CD4-positive, alpha-beta T cell treated with Interleukin-1 beta for 1 hour (primary cell): ENCODE results near the gene RGMA.
A peak's percentile ranks its signal among the peaks of the same experiment; 100 is the strongest.
"Not testable (repeated sequence)": the region's sequence is repeated elsewhere in the genome, so short reads cannot be mapped to it uniquely, and the experiment has no call there.

Experiments used
- DNase-seq, 2 donors: peaks; one replicate each; pipeline ENCODE4 v3.0.0-alpha.2; 2020 to 2022

Gene RGMA

DNA sequence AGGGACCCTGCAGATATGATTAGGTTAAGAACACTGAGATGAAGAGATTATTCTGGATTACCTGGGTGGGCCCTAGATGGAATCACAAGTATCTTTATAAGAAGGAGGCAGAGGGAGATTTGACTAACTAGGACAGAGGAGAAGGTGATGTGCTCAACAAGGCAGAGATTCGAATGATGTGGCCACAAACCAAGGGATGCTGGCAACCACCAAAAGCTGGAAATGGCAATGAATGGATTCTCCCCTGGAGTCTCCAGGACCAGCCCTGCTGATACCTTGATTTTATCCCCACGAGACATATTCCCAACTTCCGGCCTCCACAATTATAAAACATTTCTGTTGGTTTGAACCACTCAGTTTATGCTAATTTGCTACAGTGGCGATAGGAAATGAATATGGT lies 42.9 kb downstream of the RGMA start:
- no peak for DNase-seq

GRCh38 chr15:93045191-93045785 lies 43.7 kb downstream of the RGMA start:
- DNase-seq, result no peak

DNA sequence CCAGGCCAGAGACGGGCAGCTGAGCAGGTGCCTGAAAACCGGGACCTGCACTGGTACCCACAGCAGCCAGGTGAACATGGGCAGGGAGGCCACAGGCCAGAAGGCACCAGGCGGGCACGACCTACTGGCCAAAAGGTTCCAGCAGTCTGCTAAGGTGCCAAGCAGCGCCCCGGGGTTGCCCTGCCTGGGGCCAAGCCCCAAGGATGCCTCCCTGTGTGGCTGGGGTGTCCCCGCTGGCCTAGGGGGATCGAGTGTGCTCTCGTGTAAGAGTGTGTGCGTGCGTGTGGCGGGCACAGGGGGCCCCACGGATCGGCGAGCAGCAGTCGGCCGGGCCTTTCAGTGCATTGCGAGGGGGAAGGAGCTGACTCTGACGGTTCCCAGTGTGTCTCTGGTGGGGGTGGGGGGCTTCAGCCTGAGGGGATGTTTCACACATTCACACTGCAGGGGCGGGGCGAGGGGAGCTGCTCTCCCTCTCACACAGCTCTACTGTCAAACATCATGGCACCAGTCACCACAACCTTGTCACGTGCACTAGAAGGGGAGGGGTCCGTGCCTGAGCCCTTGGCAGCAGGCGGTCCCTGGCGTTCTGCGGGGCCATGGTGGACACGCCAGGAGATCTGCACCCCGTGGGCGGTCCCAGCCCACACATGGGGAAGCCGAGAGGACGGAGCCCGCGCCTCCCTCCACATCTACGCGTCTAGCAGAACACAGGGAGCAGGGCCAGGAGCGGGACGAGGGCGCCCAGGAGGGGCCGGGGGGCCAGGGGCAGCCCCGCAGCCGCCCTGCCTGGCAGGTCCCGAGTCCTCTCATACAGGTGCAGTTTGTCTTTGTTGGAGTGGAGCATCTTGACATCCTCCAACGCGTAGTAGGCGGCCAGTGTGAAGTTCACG lies 44.5 kb downstream of the RGMA start:
- DNase-seq, result no peak

- no peak for DNase-seq
Measured at GRCh38 chr15:93043621-93044300, 45.2 kb downstream of the RGMA start.

GRCh38 chr15:93042691-93043378 lies 46.2 kb downstream of the RGMA start:
- DNase-seq, result no peak

DNA sequence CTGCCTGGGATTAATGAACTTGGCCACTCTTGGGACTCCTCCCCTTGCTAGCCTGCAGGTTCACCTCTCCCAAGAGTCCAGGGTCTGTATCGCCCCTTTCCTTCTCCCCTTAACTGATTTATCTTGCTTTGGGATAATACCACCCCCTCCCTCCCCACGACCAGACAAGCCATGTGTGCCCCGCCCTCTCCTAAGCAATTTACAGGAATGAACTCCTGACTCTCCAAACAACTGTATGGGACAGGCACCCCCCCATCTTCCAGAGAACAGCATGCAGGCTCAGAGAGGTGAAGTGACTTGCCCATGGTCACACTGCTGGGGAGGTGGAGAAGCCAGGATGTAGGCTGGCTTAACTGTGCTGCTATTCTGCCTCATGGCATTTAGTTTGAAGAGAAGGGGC lies 46.8 kb downstream of the RGMA start:
- DNase-seq, result no peak

- DNase-seq, result no peak
Measured at GRCh38 chr15:93041159-93041547, 47.9 kb downstream of the RGMA start.

GRCh38 chr15:93040288-93041158 lies 48.5 kb downstream of the RGMA start:
- DNase-seq, result no peak

- DNase-seq, result not testable (repeated sequence)
Measured at GRCh38 chr15:93039562-93040287, 49.3 kb downstream of the RGMA start.

DNA sequence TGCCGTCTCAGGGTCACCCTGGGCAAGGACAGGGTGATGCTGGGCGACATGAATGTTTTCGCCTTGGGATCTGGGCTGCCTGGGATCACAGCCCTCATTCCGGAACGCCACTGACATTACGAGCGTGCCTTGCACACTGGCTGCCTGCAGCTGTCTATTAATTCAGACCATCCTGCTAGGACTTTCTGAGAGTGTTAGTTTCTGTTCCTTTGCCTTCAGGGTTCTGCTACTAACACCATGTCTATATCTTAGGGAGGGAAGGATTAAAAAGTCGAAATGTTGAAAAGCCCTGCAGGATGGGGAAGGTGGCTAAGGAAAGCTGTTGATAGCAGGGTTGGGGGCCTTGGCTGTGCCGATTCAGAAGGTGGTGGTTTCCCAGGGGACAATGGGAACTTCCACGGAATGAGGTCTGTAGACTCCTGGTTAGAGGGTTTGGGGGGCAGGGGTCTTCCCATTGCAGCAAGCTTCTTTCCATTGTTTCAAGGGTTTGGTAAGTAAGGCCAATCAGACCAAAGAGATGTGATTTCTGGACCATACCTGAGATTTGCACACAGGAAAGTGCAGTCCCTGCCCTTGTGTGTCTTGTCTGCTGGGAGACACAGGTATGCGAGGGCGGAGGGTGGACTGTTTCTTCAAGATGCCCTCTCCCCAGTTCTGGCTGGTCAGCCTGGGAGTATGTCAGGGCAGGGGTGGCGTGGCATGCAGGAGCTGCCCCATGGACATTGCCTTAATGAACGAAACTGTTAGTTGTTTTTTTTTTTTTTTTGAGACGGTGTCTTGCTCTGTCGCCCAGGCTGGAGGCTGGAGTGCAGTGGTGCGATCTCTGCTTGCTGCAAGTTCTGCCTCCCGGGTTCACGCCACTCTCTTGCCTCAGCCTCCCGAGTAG lies 50.9 kb downstream of the RGMA start:
- no peak for DNase-seq

- peak in 1 of 2 donors; percentile 47 for DNase-seq
Measured at GRCh38 chr15:93036951-93037819, 51.8 kb downstream of the RGMA start.

GRCh38 chr15:93035953-93036810 lies 52.8 kb downstream of the RGMA start:
- DNase-seq, result peak; percentile 49 to 55

- no peak for DNase-seq
Measured at GRCh38 chr15:93035092-93035915, 53.7 kb downstream of the RGMA start.

DNA sequence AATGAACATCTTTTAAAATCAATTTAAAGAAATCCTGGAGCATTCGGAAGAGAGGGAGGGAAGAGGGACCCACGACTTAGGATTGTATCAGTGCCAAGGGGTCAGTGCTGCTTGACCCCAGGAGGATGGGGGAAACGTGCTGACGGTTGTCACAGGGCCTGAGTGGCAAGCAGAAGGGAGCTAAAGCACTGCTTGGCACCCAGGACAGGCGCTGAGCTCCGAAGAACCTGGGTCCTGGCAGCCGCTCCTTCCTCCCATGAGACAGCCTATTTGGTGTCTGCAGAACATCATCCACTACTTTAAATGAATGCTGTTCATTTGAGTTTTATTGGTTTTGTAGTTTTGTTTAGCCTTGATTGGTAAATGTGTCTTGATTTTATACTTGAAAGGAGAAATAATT lies 54.5 kb downstream of the RGMA start:
- DNase-seq, result no peak

DNA sequence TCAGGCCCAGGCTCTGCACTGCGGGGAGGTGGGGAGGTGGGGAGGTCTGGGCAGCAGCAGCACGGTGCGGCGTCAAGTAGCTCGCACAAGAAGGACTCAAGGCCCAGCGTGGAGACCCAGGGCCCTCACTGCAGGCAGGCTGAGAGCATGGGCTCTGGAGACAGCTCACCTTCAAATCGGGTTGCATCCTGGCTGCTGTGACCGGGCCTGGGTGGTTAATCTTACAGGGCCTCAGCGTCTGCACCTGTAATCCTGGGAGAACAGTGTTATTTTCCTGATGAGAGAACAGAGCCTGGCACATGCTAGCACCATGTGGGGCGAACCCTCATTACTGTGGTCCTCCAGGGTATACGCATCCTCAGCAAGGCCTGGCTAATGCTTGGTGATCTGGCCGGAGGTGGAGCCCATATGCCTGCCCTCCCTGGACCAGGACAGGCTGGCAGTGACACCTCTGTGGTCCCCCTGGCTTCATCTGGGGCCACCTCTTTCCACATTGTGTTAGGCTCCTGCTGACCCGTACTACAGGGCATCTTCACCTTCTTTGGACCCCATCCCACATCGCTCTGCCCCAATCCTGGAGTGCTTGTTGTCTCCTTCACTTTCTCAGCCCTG lies 55.5 kb downstream of the RGMA start:
- DNase-seq, result no peak

GRCh38 chr15:93032515-93033206 lies 56.4 kb downstream of the RGMA start:
- not testable (repeated sequence) for DNase-seq
